Ascending aorta (tissue), 2 donors: ENCODE results near the gene MARCHF10. TPM values are rescaled to one million over a fixed set of nuclear protein-coding genes. Genes with fewer than 3 reads are reported as not detected.

Experiments used
- DNase-seq, 2 donors: peaks; one replicate each; pipeline ENCODE4 v3.0.0-alpha.2; 2019; ENCODE audit warnings: low spot score in 2 of 2
- H3K27ac ChIP-seq, 2 donors: fragments of 200-600 bp; sonication (generic); one replicate each; pipeline ENCODE4 v1.5.1; 2016 to 2017; ENCODE audit warnings: mild to moderate bottlenecking in 1 of 2
- H3K27me3 ChIP-seq: fragments of 200-600 bp; sonication (generic); one replicate; pipeline ENCODE4 v1.5.1; 2017
- H3K36me3 ChIP-seq, 2 donors: fragments of 200-600 bp; sonication (generic); one replicate each; pipeline ENCODE4 v1.5.1; 2016
- H3K4me1 ChIP-seq, 2 donors: fragments of 200-600 bp; sonication (generic); one replicate each; pipeline ENCODE4 v1.5.1; 2016 to 2017; ENCODE audit warnings: mild to moderate bottlenecking in 1 of 2
- H3K4me3 ChIP-seq, 2 donors: fragments of 200-600 bp; sonication (generic); one replicate each; pipeline ENCODE4 v1.5.1; 2016 to 2017; ENCODE audit warnings: mild to moderate bottlenecking in 1 of 2
- H3K9me3 ChIP-seq, 2 donors: fragments of 200-600 bp; sonication (generic); one replicate each; pipeline ENCODE4 v1.5.1; 2016
- intact Hi-C: fragments of 100-400 bp; cut with DNase I; formaldehyde crosslinking; loops from one replicate; pipeline ENCODE4 v1.15.1; 2023
- total RNA-seq: library from RNA; depleted of rRNA; stranded (reverse); fragments of >200 nt; gene quantifications from one replicate; pipeline ENCODE4 v1.1.0, GENCODE V29; 2016
- TF ChIP-seq, protein P1 (sequence below), 3 experiments: fragments of 200-600 bp in 2 of 3; fragments of 450-650 bp in 1 of 3; sonication (generic) in 2 of 3; IDR thresholded peaks; one replicate each; pipeline ENCODE4 v1.5.1; 2016 to 2019; ENCODE audit warnings: antibody characterized with exemption in 3 of 3, mild to moderate bottlenecking in 1 of 3, moderate library complexity in 1 of 3

Gene MARCHF10
- total RNA-seq, 1 donor from 2014 or later = not detected

DNA sequence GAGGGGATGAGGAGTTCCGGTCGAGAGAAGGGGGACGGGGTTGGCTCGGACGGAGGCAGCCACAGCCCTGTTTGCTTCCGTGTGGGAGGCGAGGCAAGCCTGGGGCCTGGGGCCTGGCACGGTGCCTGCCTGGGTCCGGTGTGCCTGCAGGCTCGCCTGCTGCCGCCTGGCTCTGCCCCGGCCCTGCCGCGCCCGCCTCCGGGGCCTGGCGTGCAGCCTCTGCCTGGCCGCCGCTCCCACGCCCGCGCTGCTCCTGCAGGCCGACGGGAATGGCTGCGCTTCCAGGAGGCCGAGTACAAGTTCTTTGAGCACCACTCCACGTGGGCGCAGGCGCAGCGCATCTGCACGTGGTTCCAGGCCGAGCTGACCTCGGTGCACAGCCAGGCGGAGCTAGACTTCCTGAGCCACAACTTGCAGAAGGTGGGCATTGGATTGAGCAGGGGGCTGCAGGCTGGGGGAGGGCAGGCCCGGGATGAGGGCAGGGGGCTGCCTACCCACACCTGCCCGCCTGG, 127.5 kb downstream of the MARCHF10 start:
- DNase-seq = no peak
- Histone ChIP-seq H3K27me3 (no peaks in the 10 kb centered on the region), H3K4me1 (no peaks in the 10 kb centered on the region), H3K27ac (peak overlapping the region in 1 of 2 donors; percentile 50), H3K4me3 (no peak overlapping the region), H3K36me3 (peaks cover 12 to 48% of the 10 kb centered on the region in 2 donors), H3K9me3 (no peaks in the 10 kb centered on the region)
- intact Hi-C loops = loop anchor here (5.0 kb wide), 1 partner anchor 53 kb away; the partner anchor contains the start of gene MRC2
- TF ChIP-seq, protein P1, sequence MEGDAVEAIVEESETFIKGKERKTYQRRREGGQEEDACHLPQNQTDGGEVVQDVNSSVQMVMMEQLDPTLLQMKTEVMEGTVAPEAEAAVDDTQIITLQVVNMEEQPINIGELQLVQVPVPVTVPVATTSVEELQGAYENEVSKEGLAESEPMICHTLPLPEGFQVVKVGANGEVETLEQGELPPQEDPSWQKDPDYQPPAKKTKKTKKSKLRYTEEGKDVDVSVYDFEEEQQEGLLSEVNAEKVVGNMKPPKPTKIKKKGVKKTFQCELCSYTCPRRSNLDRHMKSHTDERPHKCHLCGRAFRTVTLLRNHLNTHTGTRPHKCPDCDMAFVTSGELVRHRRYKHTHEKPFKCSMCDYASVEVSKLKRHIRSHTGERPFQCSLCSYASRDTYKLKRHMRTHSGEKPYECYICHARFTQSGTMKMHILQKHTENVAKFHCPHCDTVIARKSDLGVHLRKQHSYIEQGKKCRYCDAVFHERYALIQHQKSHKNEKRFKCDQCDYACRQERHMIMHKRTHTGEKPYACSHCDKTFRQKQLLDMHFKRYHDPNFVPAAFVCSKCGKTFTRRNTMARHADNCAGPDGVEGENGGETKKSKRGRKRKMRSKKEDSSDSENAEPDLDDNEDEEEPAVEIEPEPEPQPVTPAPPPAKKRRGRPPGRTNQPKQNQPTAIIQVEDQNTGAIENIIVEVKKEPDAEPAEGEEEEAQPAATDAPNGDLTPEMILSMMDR (IDR thresholded peaks at IDR 0.05) = peak in 1 of 3 experiments; percentile 27

DNA sequence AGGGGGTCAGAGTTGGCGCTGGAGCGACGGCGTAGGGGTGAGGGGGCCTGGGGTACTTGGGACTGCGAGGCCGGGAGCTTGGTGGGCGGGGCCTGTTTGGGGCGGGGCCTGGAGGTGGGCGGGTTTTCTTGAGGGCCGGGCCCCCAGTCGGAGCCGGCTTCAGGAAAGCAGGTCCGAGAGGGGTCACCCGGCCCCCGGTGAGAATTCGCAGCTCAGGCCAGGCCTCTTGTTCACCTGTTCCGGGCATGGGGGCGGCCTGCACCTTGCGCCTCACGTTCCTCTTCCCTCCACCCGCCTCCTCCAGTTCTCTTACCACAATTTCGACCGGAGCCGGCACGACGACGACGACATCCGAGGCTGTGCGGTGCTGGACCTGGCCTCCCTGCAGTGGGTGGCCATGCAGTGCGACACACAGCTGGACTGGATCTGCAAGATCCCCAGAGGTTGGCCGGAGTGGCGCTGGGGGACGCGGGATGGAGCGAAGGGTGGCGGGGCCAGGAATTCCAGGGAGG, 128.2 kb downstream of the MARCHF10 start:
- no peak overlapping the region for H3K4me3 ChIP-seq
- peak overlapping the region in 1 of 2 donors; percentile 50 for H3K27ac ChIP-seq
- no peaks in the 10 kb centered on the region for H3K9me3 ChIP-seq
- H3K4me1 ChIP-seq = peaks cover 2% of the 10 kb centered on the region in 2 donors
- TF ChIP-seq, protein P1 (IDR thresholded peaks at IDR 0.05) = no peak
- H3K27me3 ChIP-seq = no peaks in the 10 kb centered on the region
- no peak for DNase-seq
- intact Hi-C loops = loop anchor here (5.0 to 10.0 kb wide), 2 partner anchors 53 to 115 kb away; partner anchors contain the start of gene MRC2
- peaks cover 12 to 44% of the 10 kb centered on the region in 2 donors for H3K36me3 ChIP-seq

DNA sequence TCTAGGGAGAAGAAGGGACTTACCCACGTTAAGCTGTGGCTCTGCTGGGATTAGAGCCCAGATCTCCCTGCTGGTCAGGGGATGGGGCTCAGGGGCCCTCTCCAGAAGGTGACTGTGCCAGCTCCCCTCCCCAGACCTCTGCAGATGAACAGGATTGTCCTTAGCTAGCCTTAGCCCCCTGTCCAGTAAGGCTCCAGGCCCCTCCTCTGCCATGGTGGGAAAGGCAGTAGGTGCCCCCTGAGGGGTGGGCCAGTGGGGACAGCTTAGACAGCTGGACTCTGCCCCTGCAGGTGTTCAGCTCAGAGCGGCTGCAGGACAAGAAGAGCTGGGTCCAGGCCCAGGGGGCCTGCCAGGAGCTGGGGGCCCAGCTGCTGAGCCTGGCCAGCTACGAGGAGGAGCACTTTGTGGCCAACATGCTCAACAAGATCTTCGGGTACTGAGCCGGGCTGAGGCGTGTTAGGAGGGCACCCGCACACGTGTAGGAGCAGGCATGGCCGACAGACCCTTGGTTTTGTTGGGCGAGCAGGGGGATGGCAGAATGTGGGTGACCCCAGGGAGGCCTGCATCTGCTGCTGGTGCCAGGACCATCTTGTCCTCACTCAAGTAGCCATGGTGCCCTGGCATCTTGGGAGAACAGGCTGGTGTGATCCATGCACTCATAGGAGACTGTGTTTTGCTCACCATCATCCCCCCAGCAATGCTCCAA, 129.7 kb downstream of the MARCHF10 start:
- TF ChIP-seq, protein P1 (IDR thresholded peaks at IDR 0.05) = no peak
- no peaks in the 10 kb centered on the region for H3K9me3 ChIP-seq
- no peaks in the 10 kb centered on the region for H3K27me3 ChIP-seq
- peaks cover 5 to 7% of the 10 kb centered on the region in 2 donors for H3K4me1 ChIP-seq
- H3K4me3 ChIP-seq = no peak overlapping the region
- peaks cover 12 to 43% of the 10 kb centered on the region in 2 donors for H3K36me3 ChIP-seq
- no peak overlapping the region for H3K27ac ChIP-seq
- no peak for DNase-seq
- intact Hi-C loops = loop anchor here (10.0 kb wide), 1 partner anchor 114 kb away; no protein-coding TSS in a partner anchor

DNA sequence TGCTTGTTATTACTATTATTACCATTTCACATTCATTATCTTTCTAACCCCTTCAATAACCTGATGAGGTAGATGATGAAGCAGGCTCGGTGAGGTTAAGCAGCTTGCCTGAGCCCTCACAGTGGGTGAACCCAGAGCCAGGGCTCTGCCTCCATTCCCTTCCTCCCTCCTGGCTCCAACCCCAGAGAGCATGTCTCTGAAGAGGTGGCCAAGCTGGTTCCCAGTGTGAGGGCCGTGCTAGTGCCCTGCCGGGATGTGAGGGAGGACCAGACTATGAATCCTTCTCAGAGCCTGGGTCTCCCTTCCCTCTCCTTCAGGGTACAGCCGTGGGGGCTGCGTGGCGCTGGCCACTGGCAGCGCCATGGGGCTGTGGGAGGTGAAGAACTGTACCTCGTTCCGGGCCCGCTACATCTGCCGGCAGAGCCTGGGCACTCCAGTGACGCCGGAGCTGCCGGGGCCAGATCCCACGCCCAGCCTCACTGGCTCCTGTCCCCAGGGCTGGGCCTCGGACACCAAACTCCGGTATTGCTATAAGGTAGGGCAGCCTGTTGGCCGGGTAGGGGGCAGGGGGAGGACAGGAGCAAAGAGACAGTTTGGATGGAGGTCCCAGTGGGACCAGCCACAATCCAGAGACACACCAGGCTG, 131.0 kb downstream of the MARCHF10 start:
- Histone ChIP-seq H3K27ac (no peak overlapping the region), H3K36me3 (peaks cover 13 to 44% of the 10 kb centered on the region in 2 donors), H3K27me3 (no peaks in the 10 kb centered on the region), H3K9me3 (no peaks in the 10 kb centered on the region), H3K4me3 (no peak overlapping the region), H3K4me1 (peaks cover 6 to 7% of the 10 kb centered on the region in 2 donors)
- no peak for DNase-seq
- TF ChIP-seq, protein P1 (IDR thresholded peaks at IDR 0.05) = no peak
- intact Hi-C loops = loop anchor here (10.0 kb wide), 1 partner anchor 112 kb away; no protein-coding TSS in a partner anchor

GRCh38 chr17:62676231-62676943, 131.7 kb downstream of the MARCHF10 start:
- Histone ChIP-seq H3K27ac (no peak overlapping the region), H3K36me3 (peaks cover 12 to 46% of the 10 kb centered on the region in 2 donors), H3K27me3 (no peaks in the 10 kb centered on the region), H3K4me3 (no peak overlapping the region), H3K4me1 (peaks cover 7 to 13% of the 10 kb centered on the region in 2 donors), H3K9me3 (no peaks in the 10 kb centered on the region)
- intact Hi-C loops = loop anchor here (10.0 kb wide), 1 partner anchor 112 kb away; no protein-coding TSS in a partner anchor
- no peak for DNase-seq
- TF ChIP-seq, protein P1 (IDR thresholded peaks at IDR 0.05) = no peak
